Measurements from ENCODE around the gene CGNL1. TPM values are rescaled to one million over a fixed set of nuclear protein-coding genes. Genes with fewer than 3 reads are reported as not detected.

The CGNL1 gene
- total and polyA plus RNA-seq, 4 donors, result 14.5 to 30.9 (median 19.1) TPM

DNA sequence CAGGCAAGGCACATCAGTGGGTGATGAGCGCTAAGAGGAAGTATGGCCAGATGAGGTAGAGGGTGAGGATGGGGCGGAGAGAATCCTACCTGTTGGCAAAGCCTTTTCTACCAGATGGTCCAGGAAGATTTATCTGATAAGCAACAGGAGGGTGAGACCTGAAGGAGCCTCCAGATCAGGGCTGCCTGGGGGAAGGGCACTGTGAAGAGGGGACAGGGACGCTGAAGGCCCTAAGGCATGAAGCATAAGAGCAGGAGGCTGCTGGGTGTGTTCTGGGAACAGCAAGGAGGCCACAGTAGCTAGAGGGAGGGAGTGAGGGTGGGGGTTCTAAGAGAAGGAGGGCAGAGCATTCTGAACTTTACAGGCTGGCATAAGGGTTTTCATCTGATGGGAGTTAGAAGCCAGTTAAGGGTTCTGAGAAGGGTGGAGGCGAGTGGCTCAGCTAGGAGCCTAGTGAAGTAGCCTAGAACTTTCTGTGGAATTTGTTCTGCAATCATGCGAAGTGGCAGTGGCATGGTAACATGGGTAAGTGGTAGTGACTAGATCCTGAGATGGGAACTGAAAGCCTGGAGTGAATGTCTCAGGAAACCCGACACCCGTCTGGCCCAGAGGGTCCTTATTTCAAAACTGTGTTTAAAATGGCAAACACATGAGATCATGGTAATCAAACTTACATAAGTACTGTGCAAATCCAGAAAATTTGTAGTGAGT, 29.9 kb downstream of the CGNL1 start:
- DNase-seq (ENCODE audit: low read depth in 4 of 6, low spot score in 6 of 6), result no peak
- WGBS (ENCODE audit: insufficient coverage), result 88% methylated on average over 4 of the region's 7 CpGs

DNA sequence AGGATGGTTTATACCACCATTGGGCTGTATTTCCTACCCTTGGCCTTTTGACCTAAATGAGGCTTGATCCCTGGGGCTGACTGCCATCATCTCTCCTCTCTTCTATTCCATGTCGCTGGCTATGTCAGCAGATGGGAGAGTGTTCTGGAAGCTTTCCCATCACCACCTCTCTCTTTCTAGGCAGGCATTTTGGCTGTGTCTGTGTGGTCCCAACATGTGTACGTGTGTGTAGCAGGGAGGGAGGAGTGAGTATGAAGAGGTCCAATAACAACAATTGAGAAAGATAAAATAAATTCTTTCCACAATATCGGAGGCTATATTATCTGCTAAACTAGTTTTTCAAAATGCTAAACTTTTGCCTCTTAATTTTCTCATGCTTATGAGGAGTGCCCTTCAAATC, 34.1 kb downstream of the CGNL1 start:
- Histone ChIP-seq H3K27me3 (ENCODE audit: control insufficient read depth, insufficient read depth, low read length) (no peaks in the 10 kb centered on the region), H3K36me3 (ENCODE audit: control insufficient read depth, insufficient read depth, low read length) (no peaks in the 10 kb centered on the region), H3K27ac (ENCODE audit: low read depth, low read length) (no peak overlapping the region), H3K4me3 (ENCODE audit: low read depth, low read length) (no peak overlapping the region), H3K4me1 (ENCODE audit: control insufficient read depth, insufficient read depth, low read length) (no peaks in the 10 kb centered on the region), H3K9me3 (ENCODE audit: control insufficient read depth, insufficient read depth, low read length) (no peaks in the 10 kb centered on the region)
- no CpG with 5 or more reads among the region's 3 CpGs for WGBS (ENCODE audit: insufficient coverage)
- DNase-seq (ENCODE audit: low read depth in 4 of 6, low spot score in 6 of 6), result no peak

More for the DNA sequence above, 29.9 kb downstream of the CGNL1 start:
- no peak overlapping the region for H3K27ac ChIP-seq (ENCODE audit: low read depth, low read length)
- peaks cover 13% of the 10 kb centered on the region for H3K4me1 ChIP-seq (ENCODE audit: control insufficient read depth, insufficient read depth, low read length)
- H3K27me3 ChIP-seq (ENCODE audit: control insufficient read depth, insufficient read depth, low read length), result no peaks in the 10 kb centered on the region
- no peaks in the 10 kb centered on the region for H3K9me3 ChIP-seq (ENCODE audit: control insufficient read depth, insufficient read depth, low read length)
- H3K4me3 ChIP-seq (ENCODE audit: low read depth, low read length), result no peak overlapping the region
- H3K36me3 ChIP-seq (ENCODE audit: control insufficient read depth, insufficient read depth, low read length), result no peaks in the 10 kb centered on the region

- H3K4me3 ChIP-seq (ENCODE audit: low read depth, low read length), result no peak overlapping the region
- no peaks in the 10 kb centered on the region for H3K4me1 ChIP-seq (ENCODE audit: control insufficient read depth, insufficient read depth, low read length)
- no peak overlapping the region for H3K27ac ChIP-seq (ENCODE audit: low read depth, low read length)
- H3K36me3 ChIP-seq (ENCODE audit: control insufficient read depth, insufficient read depth, low read length), result no peaks in the 10 kb centered on the region
- H3K9me3 ChIP-seq (ENCODE audit: control insufficient read depth, insufficient read depth, low read length), result no peaks in the 10 kb centered on the region
- WGBS (ENCODE audit: insufficient coverage), result 88% methylated on average over 11 of the region's 12 CpGs
- no peak for DNase-seq (ENCODE audit: low read depth in 4 of 6, low spot score in 6 of 6)
- no peaks in the 10 kb centered on the region for H3K27me3 ChIP-seq (ENCODE audit: control insufficient read depth, insufficient read depth, low read length)
These were observed 35.9 kb downstream of the CGNL1 start for GRCh38 chr15:57411945-57412768.

- no peaks in the 10 kb centered on the region for H3K9me3 ChIP-seq (ENCODE audit: control insufficient read depth, insufficient read depth, low read length)
- H3K4me3 ChIP-seq (ENCODE audit: low read depth, low read length), result no peak overlapping the region
- WGBS (ENCODE audit: insufficient coverage), result 86% methylated on average over 7 of the region's 7 CpGs
- H3K27me3 ChIP-seq (ENCODE audit: control insufficient read depth, insufficient read depth, low read length), result no peaks in the 10 kb centered on the region
- H3K4me1 ChIP-seq (ENCODE audit: control insufficient read depth, insufficient read depth, low read length), result no peaks in the 10 kb centered on the region
- H3K36me3 ChIP-seq (ENCODE audit: control insufficient read depth, insufficient read depth, low read length), result no peaks in the 10 kb centered on the region
- H3K27ac ChIP-seq (ENCODE audit: low read depth, low read length), result no peak overlapping the region
- DNase-seq (ENCODE audit: low read depth in 4 of 6, low spot score in 6 of 6), result no peak
These were observed 39.3 kb downstream of the CGNL1 start for GRCh38 chr15:57415602-57416001.

- Histone ChIP-seq H3K27me3 (ENCODE audit: control insufficient read depth, insufficient read depth, low read length) (no peaks in the 10 kb centered on the region), H3K4me3 (ENCODE audit: low read depth, low read length) (no peak overlapping the region), H3K36me3 (ENCODE audit: control insufficient read depth, insufficient read depth, low read length) (peaks cover under 1% of the 10 kb centered on the region), H3K9me3 (ENCODE audit: control insufficient read depth, insufficient read depth, low read length) (no peaks in the 10 kb centered on the region), H3K4me1 (ENCODE audit: control insufficient read depth, insufficient read depth, low read length) (peaks cover 3% of the 10 kb centered on the region), H3K27ac (ENCODE audit: low read depth, low read length) (no peak overlapping the region)
- WGBS (ENCODE audit: insufficient coverage), result 96% methylated on average over 13 of the region's 13 CpGs
- DNase-seq (ENCODE audit: low read depth in 4 of 6, low spot score in 6 of 6), result no peak
These were observed 42.3 kb downstream of the CGNL1 start for GRCh38 chr15:57418635-57419034.

GRCh38 chr15:57419335-57419734, 43.0 kb downstream of the CGNL1 start:
- no peak overlapping the region for H3K4me3 ChIP-seq (ENCODE audit: low read depth, low read length)
- H3K4me1 ChIP-seq (ENCODE audit: control insufficient read depth, insufficient read depth, low read length), result peaks cover 3% of the 10 kb centered on the region
- H3K9me3 ChIP-seq (ENCODE audit: control insufficient read depth, insufficient read depth, low read length), result no peaks in the 10 kb centered on the region
- DNase-seq (ENCODE audit: low read depth in 4 of 6, low spot score in 6 of 6), result no peak
- no peak overlapping the region for H3K27ac ChIP-seq (ENCODE audit: low read depth, low read length)
- peaks cover 4% of the 10 kb centered on the region for H3K36me3 ChIP-seq (ENCODE audit: control insufficient read depth, insufficient read depth, low read length)
- H3K27me3 ChIP-seq (ENCODE audit: control insufficient read depth, insufficient read depth, low read length), result no peaks in the 10 kb centered on the region
- no CpG with 5 or more reads among the region's 2 CpGs for WGBS (ENCODE audit: insufficient coverage)

GRCh38 chr15:57421110-57421509, 44.8 kb downstream of the CGNL1 start:
- no peaks in the 10 kb centered on the region for H3K27me3 ChIP-seq (ENCODE audit: control insufficient read depth, insufficient read depth, low read length)
- no peak overlapping the region for H3K4me3 ChIP-seq (ENCODE audit: low read depth, low read length)
- peaks cover 3% of the 10 kb centered on the region for H3K4me1 ChIP-seq (ENCODE audit: control insufficient read depth, insufficient read depth, low read length)
- H3K36me3 ChIP-seq (ENCODE audit: control insufficient read depth, insufficient read depth, low read length), result peaks cover 4% of the 10 kb centered on the region
- no peak for DNase-seq (ENCODE audit: low read depth in 4 of 6, low spot score in 6 of 6)
- WGBS (ENCODE audit: insufficient coverage), result 100% methylated on average over 1 of the region's 3 CpGs
- H3K9me3 ChIP-seq (ENCODE audit: control insufficient read depth, insufficient read depth, low read length), result no peaks in the 10 kb centered on the region
- H3K27ac ChIP-seq (ENCODE audit: low read depth, low read length), result no peak overlapping the region

GRCh38 chr15:57421551-57421950, 45.2 kb downstream of the CGNL1 start:
- peaks cover 3% of the 10 kb centered on the region for H3K4me1 ChIP-seq (ENCODE audit: control insufficient read depth, insufficient read depth, low read length)
- no peaks in the 10 kb centered on the region for H3K27me3 ChIP-seq (ENCODE audit: control insufficient read depth, insufficient read depth, low read length)
- no peak overlapping the region for H3K4me3 ChIP-seq (ENCODE audit: low read depth, low read length)
- whole genome bisulfite sequencing (ENCODE audit: insufficient coverage), result 33% methylated on average over 6 of the region's 6 CpGs
- peaks cover 4% of the 10 kb centered on the region for H3K36me3 ChIP-seq (ENCODE audit: control insufficient read depth, insufficient read depth, low read length)
- no peak for DNase-seq (ENCODE audit: low read depth in 4 of 6, low spot score in 6 of 6)
- no peak overlapping the region for H3K27ac ChIP-seq (ENCODE audit: low read depth, low read length)
- H3K9me3 ChIP-seq (ENCODE audit: control insufficient read depth, insufficient read depth, low read length), result no peaks in the 10 kb centered on the region

DNA sequence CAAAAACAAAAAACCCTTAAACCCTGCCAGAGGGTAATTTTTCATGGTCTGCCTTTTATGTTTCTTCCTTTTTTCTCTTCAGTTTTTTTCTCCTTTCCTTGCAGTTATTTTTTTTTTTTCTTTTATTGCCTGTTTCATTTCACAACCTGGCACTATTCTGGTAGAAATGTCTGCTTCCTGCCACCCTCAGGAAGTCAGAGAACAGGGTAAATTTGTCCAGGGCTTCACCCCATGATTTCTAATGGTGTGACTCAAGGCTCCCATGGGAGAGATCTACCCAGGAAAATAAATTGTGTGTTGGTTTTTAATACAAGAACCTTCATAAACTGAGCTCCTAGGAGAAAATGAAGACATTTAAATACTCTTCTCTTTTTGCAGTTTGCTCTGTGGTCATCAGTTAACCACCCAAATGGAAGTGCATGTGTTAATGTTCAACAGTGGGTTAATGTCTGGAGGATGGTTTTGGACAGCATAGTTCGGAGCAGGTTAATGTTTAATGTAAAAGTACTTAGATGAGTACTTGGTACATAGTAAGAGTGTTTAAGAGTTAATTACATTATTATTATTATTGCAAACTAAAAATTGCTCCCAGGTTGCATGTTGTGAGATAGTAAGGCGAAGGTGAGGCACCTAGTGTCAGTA, 45.9 kb downstream of the CGNL1 start:
- H3K4me1 ChIP-seq (ENCODE audit: control insufficient read depth, insufficient read depth, low read length), result peaks cover 3% of the 10 kb centered on the region
- no peaks in the 10 kb centered on the region for H3K27me3 ChIP-seq (ENCODE audit: control insufficient read depth, insufficient read depth, low read length)
- DNase-seq (ENCODE audit: low read depth in 4 of 6, low spot score in 6 of 6), result no peak
- H3K4me3 ChIP-seq (ENCODE audit: low read depth, low read length), result no peak overlapping the region
- H3K36me3 ChIP-seq (ENCODE audit: control insufficient read depth, insufficient read depth, low read length), result peaks cover 4% of the 10 kb centered on the region
- H3K27ac ChIP-seq (ENCODE audit: low read depth, low read length), result no peak overlapping the region
- WGBS (ENCODE audit: insufficient coverage), result 71% methylated on average over 1 of the region's 2 CpGs
- H3K9me3 ChIP-seq (ENCODE audit: control insufficient read depth, insufficient read depth, low read length), result no peaks in the 10 kb centered on the region

Data from spinal cord (tissue), 10 donors.